HG02970 (cell line): ENCODE results near the gene NTN5.
"Not testable (repeated sequence)": the region's sequence is repeated elsewhere in the genome, so short reads cannot be mapped to it uniquely, and the experiment has no call there.

Experiments
- ATAC-seq: cut with Tn5 transposase; IDR thresholded peaks from one replicate; pipeline ENCODE4 v1.9.1; 2021; ENCODE audit warnings: mild to moderate bottlenecking, moderate library complexity, moderate number of reproducible peaks; ENCODE audit not compliant: unreplicated experiment, low FRiP score

Gene NTN5

GRCh38 chr19:48702701-48703100 lies 29.9 kb upstream of the NTN5 start:
- ATAC-seq = no peak

- ATAC-seq = no peak
Observed at GRCh38 chr19:48698046-48698445, 25.2 kb upstream of the NTN5 start.

DNA sequence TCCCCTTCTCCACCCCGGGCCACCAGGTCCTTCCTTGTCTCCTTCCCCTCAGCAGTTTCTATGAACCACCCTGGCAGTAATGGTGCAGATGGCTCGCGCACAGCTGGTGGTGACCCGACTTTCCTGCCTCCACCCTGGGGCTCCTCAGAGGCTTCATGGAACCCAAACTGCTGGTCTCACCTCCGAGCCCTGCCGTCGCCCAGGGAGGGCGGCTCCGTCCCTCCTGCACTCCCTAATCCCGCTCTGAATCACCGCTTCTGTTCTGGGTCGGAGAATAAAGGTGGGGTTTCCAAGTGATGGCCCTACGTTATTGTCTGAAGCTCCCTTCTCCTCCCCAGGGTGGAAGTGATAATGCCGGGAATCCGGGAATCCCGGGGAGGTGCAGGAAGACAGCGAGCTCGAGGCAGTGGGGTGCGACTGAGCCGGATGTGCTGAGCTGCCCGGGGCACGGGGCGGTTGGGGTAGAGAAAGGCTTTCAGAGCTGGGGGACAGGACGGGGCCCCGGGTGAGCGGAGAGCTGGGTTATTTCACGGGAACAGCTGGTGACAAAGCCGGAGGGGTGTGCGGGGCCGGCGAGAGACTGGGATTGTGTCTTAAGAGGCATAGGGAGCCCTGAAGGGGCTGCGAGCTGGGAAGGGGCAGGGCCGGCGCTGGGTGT lies 23.7 kb upstream of the NTN5 start:
- no peak for ATAC-seq

DNA sequence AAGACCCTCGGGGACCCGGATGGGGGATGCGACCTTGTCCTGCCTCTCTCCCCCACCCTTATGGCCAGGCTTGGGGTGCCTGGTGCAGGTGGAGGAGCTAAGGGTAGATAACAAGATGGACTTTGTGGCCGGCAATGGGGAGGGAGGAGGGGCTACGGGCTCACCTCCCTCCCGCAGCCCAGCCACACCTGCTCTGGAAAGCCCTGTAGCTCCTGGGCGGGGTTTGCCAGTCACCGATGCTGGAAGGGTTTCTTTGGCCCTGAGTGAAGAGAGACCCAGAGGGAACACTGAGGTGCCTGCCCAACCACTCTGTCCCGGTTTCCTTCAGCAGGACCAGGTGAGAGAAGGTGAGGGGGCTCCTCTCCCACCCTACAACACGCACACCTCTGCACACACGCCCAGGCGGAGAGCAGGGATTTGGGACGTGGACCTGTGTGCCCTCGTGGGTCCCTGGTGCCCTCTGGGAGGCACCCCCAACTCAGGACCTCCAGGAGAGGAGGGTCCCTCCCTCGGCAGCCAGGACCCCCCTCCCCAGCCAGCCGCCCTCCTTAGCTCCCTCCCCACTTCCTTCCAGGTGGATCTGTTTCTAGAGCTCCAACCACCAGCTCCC lies 23.0 kb upstream of the NTN5 start, which contains the start of gene FUT2:
FUT2 (plus strand) TSS at position 229 of the 610 bp plus-strand sequence. CDS start 6,986 bp downstream, outside the sequence.
- no peak for ATAC-seq

GRCh38 chr19:48693629-48694028 lies 20.8 kb upstream of the NTN5 start:
- ATAC-seq = not testable (repeated sequence)

- no peak for ATAC-seq
Observed at GRCh38 chr19:48689449-48689848, 16.6 kb upstream of the NTN5 start.

- no peak for ATAC-seq
Observed at GRCh38 chr19:48687776-48688175, 15.0 kb upstream of the NTN5 start.

DNA sequence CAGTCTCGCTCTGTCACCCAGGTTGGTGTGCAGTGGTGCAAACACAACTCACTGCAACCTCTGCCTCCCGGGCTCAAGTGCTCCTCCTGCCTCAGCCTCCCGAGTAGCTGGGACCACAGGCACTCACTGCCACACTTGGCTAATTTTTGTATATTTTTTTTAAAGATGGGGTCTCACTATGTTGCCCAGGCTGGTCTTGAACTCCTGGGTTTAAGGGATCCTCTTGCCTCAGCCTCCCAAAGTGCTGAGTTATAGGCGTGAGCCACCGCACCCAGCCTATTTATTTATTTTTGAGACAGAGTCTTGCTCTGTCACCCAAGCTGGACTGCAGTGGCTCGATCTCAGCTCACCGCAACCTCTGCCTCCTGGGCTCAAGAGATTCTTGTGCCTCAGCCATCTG lies 13.8 kb upstream of the NTN5 start:
- not testable (repeated sequence) for ATAC-seq

GRCh38 chr19:48686088-48686487 lies 13.3 kb upstream of the NTN5 start:
- no peak for ATAC-seq

GRCh38 chr19:48685583-48685982 lies 12.8 kb upstream of the NTN5 start:
- no peak for ATAC-seq

DNA sequence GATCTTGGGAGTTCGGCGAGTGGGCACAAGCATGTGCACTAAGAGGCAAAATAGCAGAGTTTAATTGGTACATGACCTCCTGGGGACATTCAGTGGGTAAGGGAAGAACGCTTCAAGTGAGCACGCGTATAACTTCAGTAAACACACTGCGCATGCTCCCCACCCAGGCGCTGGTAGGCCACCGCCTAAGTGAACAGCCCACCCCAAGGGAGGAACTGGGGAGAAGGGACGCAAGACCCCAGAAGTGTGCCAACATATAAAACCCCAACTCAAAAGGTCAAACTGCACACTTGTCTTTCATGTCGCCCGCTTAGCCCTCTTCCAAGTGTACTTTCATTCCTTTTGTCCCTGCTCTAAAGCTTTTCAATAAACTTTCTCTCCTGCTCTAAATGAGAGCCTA lies 10.5 kb upstream of the NTN5 start:
- no peak for ATAC-seq

DNA sequence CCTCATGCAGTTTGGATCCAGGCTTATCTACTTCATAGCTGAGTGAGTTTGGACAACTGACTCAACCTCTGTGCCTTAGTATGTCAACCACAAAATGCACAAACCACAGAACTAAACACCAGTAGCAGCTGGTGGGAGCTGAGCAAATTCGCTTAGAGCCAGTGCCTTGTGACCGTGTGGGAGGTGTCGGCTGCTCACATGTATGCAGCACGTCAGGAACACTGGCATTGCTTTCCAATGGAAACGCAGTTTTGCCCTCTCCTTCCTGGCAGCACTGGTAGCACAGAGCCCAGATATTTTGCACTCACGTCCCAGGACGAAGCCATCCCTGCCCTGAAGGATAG lies 8.3 kb upstream of the NTN5 start:
- no peak for ATAC-seq

DNA sequence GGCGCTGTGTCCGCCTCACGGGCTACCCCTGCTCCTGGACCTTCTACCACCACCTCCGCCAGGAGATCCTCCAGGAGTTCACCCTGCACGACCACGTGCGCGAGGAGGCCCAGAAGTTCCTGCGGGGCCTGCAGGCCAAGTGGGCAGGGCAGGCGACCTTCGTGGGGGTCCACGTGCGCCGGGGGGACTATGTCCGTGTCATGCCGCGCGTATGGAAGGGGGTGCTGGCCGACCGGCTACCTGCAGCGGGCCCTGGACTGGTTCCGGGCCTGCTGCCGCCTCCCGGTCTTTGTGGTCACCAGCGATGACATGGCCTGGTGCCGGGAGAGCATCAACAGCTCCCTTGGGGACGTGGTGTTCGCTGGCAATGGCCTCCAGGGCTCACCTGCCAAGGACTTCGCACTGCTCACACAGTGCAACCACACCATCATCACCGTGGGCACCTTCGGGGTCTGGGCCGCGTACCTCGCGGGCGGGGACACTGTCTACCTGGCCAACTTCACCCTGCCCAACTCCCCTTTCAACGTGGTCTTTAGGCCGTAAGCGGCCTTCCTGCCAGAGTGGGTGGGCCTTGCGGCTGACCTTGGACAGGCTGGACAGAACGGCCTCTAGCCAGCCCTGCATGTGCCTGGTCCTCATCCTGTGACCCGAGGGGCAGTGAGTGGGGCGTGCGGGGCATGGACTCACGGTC lies 7.8 kb upstream of the NTN5 start:
- no peak for ATAC-seq

- not testable (repeated sequence) for ATAC-seq
Observed at GRCh38 chr19:48680006-48680405, 7.2 kb upstream of the NTN5 start.

GRCh38 chr19:48678201-48678600 lies 5.4 kb upstream of the NTN5 start:
- ATAC-seq = no peak

DNA sequence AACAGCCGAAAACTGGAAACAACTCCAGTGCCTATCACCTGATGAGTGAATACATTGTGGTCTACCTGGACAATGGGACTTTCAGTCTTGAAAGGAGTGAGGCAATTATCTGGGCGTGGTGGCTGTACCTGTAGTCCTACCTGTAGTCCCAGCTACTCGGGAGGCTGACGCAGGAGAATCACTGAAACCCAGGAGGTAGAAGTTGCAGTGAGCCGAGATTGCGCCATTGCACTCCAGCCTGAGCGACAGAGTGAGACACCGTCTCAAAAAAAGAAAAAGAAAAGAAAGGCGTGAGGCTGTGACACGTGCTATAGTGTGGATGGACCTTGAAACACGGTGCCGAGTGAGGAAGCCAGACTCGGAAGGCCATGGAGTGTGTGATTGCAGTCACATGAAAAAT lies 4.1 kb upstream of the NTN5 start:
- ATAC-seq = no peak

DNA sequence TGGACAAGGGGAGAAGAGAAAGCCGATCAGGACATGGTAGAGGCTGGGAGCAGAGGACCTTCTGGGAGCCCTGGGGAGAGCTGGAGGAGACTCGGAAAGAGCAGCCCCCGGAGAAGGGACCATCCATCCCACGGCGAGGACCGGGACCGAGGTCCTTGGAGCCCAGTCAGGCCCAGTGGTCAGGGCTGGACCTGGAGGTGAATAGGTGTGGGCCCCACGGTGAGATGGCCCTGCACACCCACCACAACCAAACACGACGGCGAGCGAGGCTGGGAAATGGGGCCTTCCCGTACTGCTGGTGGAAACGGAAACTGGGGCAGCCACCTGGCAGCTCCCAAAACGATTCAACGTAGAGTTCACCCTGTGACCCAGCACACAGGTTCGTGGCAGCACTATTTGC lies 3.7 kb upstream of the NTN5 start:
- no peak for ATAC-seq

GRCh38 chr19:48674921-48675824 lies 2.4 kb upstream of the NTN5 start:
- no peak for ATAC-seq

DNA sequence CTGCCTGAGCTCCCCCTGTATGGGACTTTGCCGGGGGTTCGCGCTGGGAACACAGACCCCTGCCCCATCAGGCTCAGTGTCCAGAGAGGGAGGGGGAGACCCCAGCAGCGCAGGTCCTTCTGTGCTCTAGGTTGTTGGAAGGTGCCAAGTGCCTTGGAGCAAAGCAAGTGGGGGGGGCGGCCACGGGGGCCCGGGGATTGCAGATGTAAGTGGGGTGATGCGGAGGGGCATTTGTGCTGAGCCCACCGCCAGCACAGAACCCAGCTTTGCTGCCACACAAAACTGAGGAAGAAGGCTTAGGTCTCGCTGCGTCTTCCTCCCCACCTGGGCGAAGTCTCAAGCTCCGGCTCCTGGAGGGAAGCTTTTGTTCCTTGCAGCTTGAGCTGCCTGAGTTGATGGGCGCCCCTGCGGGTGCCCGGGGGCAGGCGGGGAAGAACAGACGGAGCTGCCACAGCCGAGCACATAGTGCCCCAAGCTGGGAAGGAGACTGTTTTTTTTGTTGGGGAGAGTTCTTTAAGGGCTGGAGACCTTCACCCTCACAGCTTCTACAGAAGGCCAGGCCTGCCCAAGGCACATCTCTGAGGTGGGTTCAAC lies 1.5 kb upstream of the NTN5 start:
- ATAC-seq = no peak

DNA sequence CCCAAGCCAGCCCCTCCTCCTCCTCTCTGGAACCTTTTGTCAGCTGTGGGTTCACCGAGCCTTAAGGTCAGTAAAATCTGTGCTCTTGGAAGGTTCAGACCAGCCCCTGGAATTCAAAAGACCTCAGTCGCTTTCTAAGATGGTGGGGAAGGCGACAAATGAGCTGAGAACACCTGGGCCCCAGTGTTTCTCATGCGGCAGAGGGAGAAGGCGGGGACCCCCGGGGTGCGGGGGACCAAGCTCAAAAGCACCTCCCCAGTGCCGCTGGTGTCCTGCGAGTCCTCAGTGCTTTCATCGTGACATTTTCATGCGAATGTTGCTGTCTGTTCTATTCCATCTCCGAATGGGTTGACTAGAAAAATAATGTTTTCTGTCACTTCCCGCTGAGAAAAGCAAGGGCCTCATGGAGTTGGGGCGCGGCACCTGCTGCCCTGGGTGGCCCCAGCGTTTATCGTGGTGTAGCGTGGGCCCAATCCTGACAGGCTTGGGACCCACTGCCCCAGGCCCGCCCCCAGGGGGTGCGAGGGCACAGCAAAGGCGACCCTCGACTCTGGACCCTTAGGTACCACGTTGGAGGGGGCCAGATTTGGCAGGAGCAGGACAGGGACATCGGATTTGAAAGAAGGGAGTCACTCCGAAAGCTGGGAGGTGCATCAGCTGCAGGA lies 751 bp upstream of the NTN5 start:
- no peak for ATAC-seq
